Stimulated activated CD4-positive, alpha-beta T cell treated with anti-CD3 and anti-CD28 coated beads, Interleukin-2, amount 100 ng/mL, for 4 hours (primary cell): ENCODE measurements around the gene PEPD.

Source experiments
- DNase-seq: peaks from one replicate; pipeline ENCODE4 v3.0.0-alpha.2; 2020; ENCODE audit warnings: low read depth

Gene PEPD

GRCh38 chr19:33383720-33384292 lies 137.8 kb downstream of the PEPD start:
- DNase-seq = no peak

- DNase-seq = no peak
Observed at GRCh38 chr19:33382982-33383381, 138.6 kb downstream of the PEPD start.

GRCh38 chr19:33382006-33382405 lies 139.6 kb downstream of the PEPD start:
- DNase-seq = no peak

- no peak for DNase-seq
Observed at GRCh38 chr19:33381101-33381500, 140.5 kb downstream of the PEPD start.

- no peak for DNase-seq
Observed at GRCh38 chr19:33379151-33379829, 142.3 kb downstream of the PEPD start.

- no peak for DNase-seq
Observed at GRCh38 chr19:33377586-33378475, 143.8 kb downstream of the PEPD start.

GRCh38 chr19:33376941-33377557 lies 144.5 kb downstream of the PEPD start:
- no peak for DNase-seq

- DNase-seq = no peak
Observed at GRCh38 chr19:33376423-33376822, 145.2 kb downstream of the PEPD start.

GRCh38 chr19:33375837-33376159 lies 145.8 kb downstream of the PEPD start:
- no peak for DNase-seq

GRCh38 chr19:33375156-33375836 lies 146.3 kb downstream of the PEPD start:
- no peak for DNase-seq

- DNase-seq = no peak
Observed at GRCh38 chr19:33374236-33374714, 147.3 kb downstream of the PEPD start.

GRCh38 chr19:33373453-33374235 lies 147.9 kb downstream of the PEPD start, which contains the start of gene CEBPG:
CEBPG (plus strand) TSS chr19:33373709; CDS start chr19:33379240, 5,531 bp downstream.
- DNase-seq = peak; percentile 91

- no peak for DNase-seq
Observed at GRCh38 chr19:33370783-33371182, 150.8 kb downstream of the PEPD start.

- DNase-seq = no peak
Observed at GRCh38 chr19:33368074-33368864, 153.3 kb downstream of the PEPD start.

GRCh38 chr19:33366897-33367296 lies 154.7 kb downstream of the PEPD start:
- DNase-seq = no peak

- DNase-seq = no peak
Observed at GRCh38 chr19:33366127-33366526, 155.5 kb downstream of the PEPD start.

GRCh38 chr19:33365691-33366090 lies 155.9 kb downstream of the PEPD start:
- DNase-seq = no peak

- DNase-seq = no peak
Observed at GRCh38 chr19:33363476-33363875, 158.1 kb downstream of the PEPD start.

GRCh38 chr19:33362508-33363228 lies 158.9 kb downstream of the PEPD start:
- DNase-seq = no peak

- DNase-seq = no peak
Observed at GRCh38 chr19:33359581-33359980, 162.0 kb downstream of the PEPD start.
